Vagina (tissue), 2 donors: ENCODE results near the gene CALN1. TPM values are rescaled to one million over a fixed set of nuclear protein-coding genes. Genes with fewer than 3 reads are reported as not detected.

ENCODE experiments used
- DNase-seq, 2 donors: peaks; one replicate each; pipeline ENCODE4 v3.0.0-alpha.2; 2017; ENCODE audit errors: extremely low spot score in 2 of 2
- H3K27ac ChIP-seq: fragments of 200-600 bp; sonication (generic); one replicate; pipeline ENCODE4 v1.5.1; 2019
- H3K27me3 ChIP-seq: fragments of 200-600 bp; sonication (generic); one replicate; pipeline ENCODE4 v1.5.1; 2019
- H3K36me3 ChIP-seq, 2 donors: fragments of 200-600 bp; sonication (generic); one replicate each; pipeline ENCODE4 v1.5.1; 2017 to 2019
- H3K4me1 ChIP-seq: fragments of 200-600 bp; sonication (generic); one replicate; pipeline ENCODE4 v1.5.1; 2019
- H3K4me3 ChIP-seq, 2 donors: fragments of 200-600 bp; sonication (generic); 1 replicate in 1 of 2; 2 replicates in 1 of 2; pipeline ENCODE4 v1.5.1; 2016 to 2019
- H3K9me3 ChIP-seq: fragments of 200-600 bp; sonication (generic); one replicate; pipeline ENCODE4 v1.5.1; 2019
- POLR2A ChIP-seq, 2 donors: fragments of 450-650 bp; IDR thresholded peaks; one replicate each; pipeline ENCODE4 v1.6.1; 2017; ENCODE audit warnings: antibody characterized with exemption in 2 of 2, mild to moderate bottlenecking in 2 of 2, moderate library complexity in 2 of 2
- POLR2AphosphoS5 ChIP-seq, 2 donors: sonication (generic); formaldehyde crosslinking; IDR thresholded peaks; one replicate each; pipeline ENCODE4 v1.9.0; 2017; ENCODE audit warnings: antibody characterized with exemption in 2 of 2, mild to moderate bottlenecking in 2 of 2, low read depth in 1 of 2; ENCODE audit not compliant: insufficient read depth in 1 of 2
- intact Hi-C: fragments of 100-400 bp; cut with DNase I; formaldehyde crosslinking; loops from one replicate; pipeline ENCODE4 v1.15.1; 2023
- total RNA-seq: library from RNA; depleted of rRNA; stranded (reverse); fragments of >200 nt; gene quantifications from one replicate; pipeline ENCODE4 v1.2.3, GENCODE V29; 2016
- TF ChIP-seq, protein P1 (sequence below), 3 experiments: fragments of 450-650 bp in 2 of 3; fragments of 200-600 bp in 1 of 3; sonication (generic) in 1 of 3; IDR thresholded peaks; one replicate each; pipeline ENCODE4 v1.5.1; 2017 to 2019; ENCODE audit warnings: antibody characterized with exemption in 3 of 3, mild to moderate bottlenecking in 2 of 3, moderate library complexity in 2 of 3

CALN1 gene
- total RNA-seq, 1 donor from 2014 or later = 6.9 TPM

DNA sequence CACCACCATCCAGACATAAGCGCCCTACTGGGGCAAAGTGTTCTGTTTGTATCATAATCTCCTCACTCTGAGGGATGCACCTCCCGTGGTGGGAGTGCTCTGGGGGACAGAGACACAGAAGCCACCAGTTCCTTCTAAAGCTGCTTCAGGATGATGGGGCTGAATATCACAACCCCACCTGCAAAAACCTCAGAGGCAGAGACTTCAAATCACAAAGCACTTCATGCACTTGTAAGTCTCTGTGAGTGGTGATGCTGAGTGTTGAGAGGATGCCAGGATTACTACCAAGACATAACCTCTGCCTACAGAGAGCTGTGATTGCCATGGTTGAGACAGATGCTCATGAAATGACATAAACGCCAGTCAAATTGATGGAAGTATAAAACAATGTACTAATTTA, 255.5 kb downstream of the CALN1 start:
- TF ChIP-seq, protein P1, sequence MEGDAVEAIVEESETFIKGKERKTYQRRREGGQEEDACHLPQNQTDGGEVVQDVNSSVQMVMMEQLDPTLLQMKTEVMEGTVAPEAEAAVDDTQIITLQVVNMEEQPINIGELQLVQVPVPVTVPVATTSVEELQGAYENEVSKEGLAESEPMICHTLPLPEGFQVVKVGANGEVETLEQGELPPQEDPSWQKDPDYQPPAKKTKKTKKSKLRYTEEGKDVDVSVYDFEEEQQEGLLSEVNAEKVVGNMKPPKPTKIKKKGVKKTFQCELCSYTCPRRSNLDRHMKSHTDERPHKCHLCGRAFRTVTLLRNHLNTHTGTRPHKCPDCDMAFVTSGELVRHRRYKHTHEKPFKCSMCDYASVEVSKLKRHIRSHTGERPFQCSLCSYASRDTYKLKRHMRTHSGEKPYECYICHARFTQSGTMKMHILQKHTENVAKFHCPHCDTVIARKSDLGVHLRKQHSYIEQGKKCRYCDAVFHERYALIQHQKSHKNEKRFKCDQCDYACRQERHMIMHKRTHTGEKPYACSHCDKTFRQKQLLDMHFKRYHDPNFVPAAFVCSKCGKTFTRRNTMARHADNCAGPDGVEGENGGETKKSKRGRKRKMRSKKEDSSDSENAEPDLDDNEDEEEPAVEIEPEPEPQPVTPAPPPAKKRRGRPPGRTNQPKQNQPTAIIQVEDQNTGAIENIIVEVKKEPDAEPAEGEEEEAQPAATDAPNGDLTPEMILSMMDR (IDR thresholded peaks at IDR 0.05) = no peak
- TF ChIP-seq POLR2AphosphoS5 (IDR thresholded peaks at IDR 0.05; ENCODE audit: insufficient read depth in 1 of 2, low read depth in 1 of 2) (no peak), POLR2A (IDR thresholded peaks at IDR 0.05) (no peak)
- no peak for DNase-seq
- Histone ChIP-seq H3K4me3 (no peak overlapping the region), H3K9me3 (no peaks in the 10 kb centered on the region), H3K27me3 (no peaks in the 10 kb centered on the region), H3K4me1 (peaks cover 14% of the 10 kb centered on the region), H3K27ac (no peak overlapping the region), H3K36me3 (no peaks in the 10 kb centered on the region)
- intact Hi-C loops = no loop called here

DNA sequence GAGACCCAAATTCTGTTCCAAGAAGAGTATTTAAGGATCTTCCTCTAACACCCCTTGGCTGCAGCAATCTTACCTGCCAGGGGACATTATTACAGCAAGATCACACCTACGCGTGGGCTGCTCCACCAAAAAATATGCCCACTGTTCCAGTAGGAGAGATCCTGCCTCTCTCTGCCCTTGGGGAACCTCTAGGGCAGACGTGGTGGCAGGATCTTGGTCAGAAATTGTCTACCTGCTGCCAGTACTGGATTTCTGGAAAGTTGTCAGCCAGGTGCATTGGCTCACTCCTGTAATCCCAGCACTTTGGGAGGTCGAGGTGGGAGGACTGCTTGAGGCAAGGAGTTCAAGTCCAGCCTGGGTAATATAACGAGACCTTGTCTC, 259.0 kb downstream of the CALN1 start:
- no peak overlapping the region for H3K4me3 ChIP-seq
- no peaks in the 10 kb centered on the region for H3K9me3 ChIP-seq
- H3K27me3 ChIP-seq = no peaks in the 10 kb centered on the region
- TF ChIP-seq, protein P1 (IDR thresholded peaks at IDR 0.05) = no peak
- TF ChIP-seq POLR2A (IDR thresholded peaks at IDR 0.05) (no peak), POLR2AphosphoS5 (IDR thresholded peaks at IDR 0.05; ENCODE audit: insufficient read depth in 1 of 2, low read depth in 1 of 2) (no peak)
- peaks cover 14% of the 10 kb centered on the region for H3K4me1 ChIP-seq
- intact Hi-C loops = no loop called here
- no peak for DNase-seq
- H3K27ac ChIP-seq = no peak overlapping the region
- H3K36me3 ChIP-seq = no peaks in the 10 kb centered on the region

- Histone ChIP-seq H3K27me3 (no peaks in the 10 kb centered on the region), H3K9me3 (no peaks in the 10 kb centered on the region), H3K4me3 (no peak overlapping the region), H3K36me3 (no peaks in the 10 kb centered on the region), H3K27ac (no peak overlapping the region), H3K4me1 (peaks cover 14% of the 10 kb centered on the region)
- TF ChIP-seq, protein P1 (IDR thresholded peaks at IDR 0.05) = no peak
- TF ChIP-seq POLR2A (IDR thresholded peaks at IDR 0.05) (no peak), POLR2AphosphoS5 (IDR thresholded peaks at IDR 0.05; ENCODE audit: insufficient read depth in 1 of 2, low read depth in 1 of 2) (no peak)
- intact Hi-C loops = no loop called here
- no peak for DNase-seq
These were observed 259.7 kb downstream of the CALN1 start for GRCh38 chr7:72152161-72153131.

GRCh38 chr7:72140566-72140965, 271.6 kb downstream of the CALN1 start:
- H3K27ac ChIP-seq = no peak overlapping the region
- no peaks in the 10 kb centered on the region for H3K4me1 ChIP-seq
- no peaks in the 10 kb centered on the region for H3K9me3 ChIP-seq
- no peak for DNase-seq
- H3K4me3 ChIP-seq = no peak overlapping the region
- intact Hi-C loops = no loop called here
- H3K36me3 ChIP-seq = no peaks in the 10 kb centered on the region
- no peaks in the 10 kb centered on the region for H3K27me3 ChIP-seq
- TF ChIP-seq POLR2AphosphoS5 (IDR thresholded peaks at IDR 0.05; ENCODE audit: insufficient read depth in 1 of 2, low read depth in 1 of 2) (no peak), POLR2A (IDR thresholded peaks at IDR 0.05) (no peak)
- TF ChIP-seq, protein P1 (IDR thresholded peaks at IDR 0.05) = no peak

- Histone ChIP-seq H3K9me3 (no peaks in the 10 kb centered on the region), H3K36me3 (no peaks in the 10 kb centered on the region), H3K27ac (no peak overlapping the region), H3K4me3 (no peak overlapping the region), H3K27me3 (no peaks in the 10 kb centered on the region), H3K4me1 (no peaks in the 10 kb centered on the region)
- intact Hi-C loops = no loop called here
- no peak for TF ChIP-seq POLR2AphosphoS5 (IDR thresholded peaks at IDR 0.05; ENCODE audit: insufficient read depth in 1 of 2, low read depth in 1 of 2)
- TF ChIP-seq, protein P1 (IDR thresholded peaks at IDR 0.05) = no peak
- no peak for TF ChIP-seq POLR2A (IDR thresholded peaks at IDR 0.05)
- DNase-seq = no peak
These were observed 285.0 kb downstream of the CALN1 start for GRCh38 chr7:72127136-72127535.
